Lung (tissue), 12 donors: Measurements from ENCODE around the gene NRG3. TPM values are rescaled to one million over a fixed set of nuclear protein-coding genes. Genes with fewer than 3 reads are reported as not detected.

Source experiments
- ATAC-seq: fragments of 200-7000 bp; cut with Tn5 transposase; one replicate; pipeline ENCODE4 v1.9.1; 2020; ENCODE audit warnings: moderate number of reproducible peaks; ENCODE audit not compliant: insufficient read depth, low FRiP score
- DNase-seq, 3 donors: peaks; one replicate each; pipeline ENCODE4 v3.0.0-alpha.2; 2013 to 2017
- H3K27ac ChIP-seq, 2 donors: one replicate each; pipeline ENCODE4 v1.5.1; 2013; ENCODE audit warnings: mild to moderate bottlenecking in 2 of 2, moderate library complexity in 2 of 2, control low read depth in 1 of 2, inconsistent platforms in 1 of 2, low read depth in 1 of 2, low read length in 1 of 2
- H3K27me3 ChIP-seq, 3 donors: one replicate each; pipeline ENCODE4 v1.5.1; 2013; ENCODE audit warnings: low read length in 2 of 3; ENCODE audit not compliant: control insufficient read depth in 3 of 3, insufficient read depth in 3 of 3
- H3K36me3 ChIP-seq, 4 donors: one replicate each; pipeline ENCODE4 v1.5.1; 2013; ENCODE audit warnings: low read length in 4 of 4, mild to moderate bottlenecking in 1 of 4, moderate library complexity in 1 of 4; ENCODE audit not compliant: control insufficient read depth in 4 of 4, insufficient read depth in 4 of 4
- H3K4me1 ChIP-seq, 5 donors: one replicate each; pipeline ENCODE4 v1.5.1; 2013; ENCODE audit warnings: low read length in 5 of 5, mild to moderate bottlenecking in 2 of 5, moderate library complexity in 1 of 5; ENCODE audit not compliant: control insufficient read depth in 5 of 5, insufficient read depth in 5 of 5
- H3K4me3 ChIP-seq: one replicate; pipeline ENCODE4 v1.5.1; 2013; ENCODE audit warnings: mild to moderate bottlenecking, control low read depth, moderate library complexity
- H3K9ac ChIP-seq, 2 donors: one replicate each; pipeline ENCODE4 v1.5.1; 2013; ENCODE audit warnings: low read length in 2 of 2, control low read depth in 1 of 2; ENCODE audit not compliant: insufficient read depth in 1 of 2
- H3K9me3 ChIP-seq, 4 donors: one replicate each; pipeline ENCODE4 v1.5.1; 2013; ENCODE audit warnings: low read length in 3 of 4, mild to moderate bottlenecking in 1 of 4, moderate library complexity in 1 of 4; ENCODE audit not compliant: control insufficient read depth in 4 of 4, insufficient read depth in 3 of 4
- WGBS, 2 donors: extraction: QIAGEN DNeasy Blood & Tissue Kit; methylation state at CpG; one replicate each; pipeline ENCODE4 v1.1.7; 2013; 5-methylcytosine and 5-hydroxymethylcytosine counted together
- polyA plus RNA-seq, 2 donors: library from polyadenylated mRNA; stranded (reverse); fragments of 200-250 nt; gene quantifications; one replicate each; pipeline ENCODE4 v1.2.1, GENCODE V29; 2013
- total RNA-seq, 2 donors: library from RNA; depleted of rRNA in 1 of 2; stranded (reverse); fragments of >200 nt in 1 of 2; gene quantifications; one replicate each; pipeline ENCODE4 v1.2.1, GENCODE V29; 2014 to 2021
- TF ChIP-seq, protein P1 (sequence below): IDR thresholded peaks from 2 replicates; pipeline ENCODE4 v1.5.1; 2012; ENCODE audit warnings: mild to moderate bottlenecking; ENCODE audit errors: control extremely low read depth, extremely low read depth
- donor health status: control.
- donor health status: control.
- donor health status: Bipolar disorder and iron deficiency.
- donor health status: healthy.
- donor health status: DM: yes; HTN: yes; CAD: no.

NRG3 gene
- total and polyA plus RNA-seq, 4 donors = 0.49 to 2.0 (median 0.84) TPM

DNA sequence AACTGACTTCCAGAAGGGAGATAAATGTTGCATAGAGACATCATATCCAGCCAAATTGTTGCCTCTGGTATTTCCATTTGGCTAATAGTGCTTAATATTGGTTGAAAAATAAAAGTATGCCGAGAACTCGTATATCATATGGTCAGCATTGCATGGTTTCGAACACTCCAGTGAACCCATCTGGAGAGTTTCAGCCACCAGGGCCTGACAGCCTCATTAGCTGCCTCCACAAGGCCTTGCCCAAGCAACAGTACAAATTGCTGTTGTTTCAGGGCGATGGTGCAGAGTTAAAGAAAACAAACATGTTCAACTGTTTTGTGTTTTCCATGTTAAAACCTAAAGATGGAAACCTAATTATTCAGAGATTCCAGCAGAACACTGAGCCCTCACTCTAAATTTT is 28.5 kb downstream of the NRG3 start:
- H3K9me3 ChIP-seq = peaks cover 0 to 3% (median 0%) of the 10 kb centered on the region in 4 donors
- DNase-seq (no peak), ATAC-seq (no peak)
- no peaks in the 10 kb centered on the region for H3K27me3 ChIP-seq
- H3K4me3 ChIP-seq = no peak overlapping the region
- TF ChIP-seq, protein P1, sequence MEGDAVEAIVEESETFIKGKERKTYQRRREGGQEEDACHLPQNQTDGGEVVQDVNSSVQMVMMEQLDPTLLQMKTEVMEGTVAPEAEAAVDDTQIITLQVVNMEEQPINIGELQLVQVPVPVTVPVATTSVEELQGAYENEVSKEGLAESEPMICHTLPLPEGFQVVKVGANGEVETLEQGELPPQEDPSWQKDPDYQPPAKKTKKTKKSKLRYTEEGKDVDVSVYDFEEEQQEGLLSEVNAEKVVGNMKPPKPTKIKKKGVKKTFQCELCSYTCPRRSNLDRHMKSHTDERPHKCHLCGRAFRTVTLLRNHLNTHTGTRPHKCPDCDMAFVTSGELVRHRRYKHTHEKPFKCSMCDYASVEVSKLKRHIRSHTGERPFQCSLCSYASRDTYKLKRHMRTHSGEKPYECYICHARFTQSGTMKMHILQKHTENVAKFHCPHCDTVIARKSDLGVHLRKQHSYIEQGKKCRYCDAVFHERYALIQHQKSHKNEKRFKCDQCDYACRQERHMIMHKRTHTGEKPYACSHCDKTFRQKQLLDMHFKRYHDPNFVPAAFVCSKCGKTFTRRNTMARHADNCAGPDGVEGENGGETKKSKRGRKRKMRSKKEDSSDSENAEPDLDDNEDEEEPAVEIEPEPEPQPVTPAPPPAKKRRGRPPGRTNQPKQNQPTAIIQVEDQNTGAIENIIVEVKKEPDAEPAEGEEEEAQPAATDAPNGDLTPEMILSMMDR = no peak
- no peaks in the 10 kb centered on the region for H3K36me3 ChIP-seq
- 85 to 87% methylated on average over 4 of the region's 4 CpGs for WGBS, 2 donors
- H3K27ac ChIP-seq = no peak overlapping the region
- H3K9ac ChIP-seq = no peak overlapping the region
- H3K4me1 ChIP-seq = no peaks in the 10 kb centered on the region

DNA sequence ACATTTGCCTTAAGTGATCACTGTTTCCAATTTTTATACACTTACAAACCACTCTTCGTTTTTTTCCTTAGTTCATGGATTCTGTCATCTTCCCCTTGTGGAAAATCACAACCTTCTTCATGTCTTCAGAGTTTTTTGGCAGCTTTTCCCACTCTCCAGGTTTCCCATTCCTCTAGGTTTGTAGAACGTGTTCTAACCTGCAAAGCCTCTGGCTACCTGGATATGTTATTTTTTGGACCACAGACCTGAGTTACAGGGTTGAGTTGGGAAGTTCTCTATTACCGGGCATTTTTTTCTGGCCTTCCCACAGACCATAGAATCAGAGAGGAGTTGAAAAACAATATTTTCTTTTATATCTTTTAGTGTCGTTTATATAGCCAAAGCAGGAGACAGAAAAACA is 30.2 kb downstream of the NRG3 start:
- WGBS, 2 donors = 88% methylated on average over 4 of the region's 4 CpGs
- H3K27me3 ChIP-seq = no peaks in the 10 kb centered on the region
- no peak for ATAC-seq

DNA sequence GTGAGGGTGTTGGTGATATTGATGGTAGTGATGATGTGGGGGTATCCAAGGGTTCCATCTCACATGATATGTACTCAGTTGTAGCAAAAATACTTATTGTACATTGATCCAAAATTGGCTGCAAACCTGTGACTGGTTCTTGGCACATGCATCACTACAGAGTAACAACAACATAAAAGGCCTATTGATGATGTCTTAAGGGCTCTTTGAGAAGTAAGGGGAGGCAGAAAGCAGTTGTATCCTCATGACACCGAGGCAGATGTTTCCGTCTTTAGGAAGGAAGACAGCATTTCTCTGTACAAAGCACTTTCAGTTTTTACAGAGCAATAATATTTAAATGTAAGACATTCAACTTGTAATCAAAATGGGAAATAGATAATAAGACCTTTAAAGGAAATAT is 34.5 kb downstream of the NRG3 start:
- ATAC-seq (no peak), DNase-seq (no peak)
- H3K4me3 ChIP-seq = no peak overlapping the region
- H3K9ac ChIP-seq = no peak overlapping the region
- H3K4me1 ChIP-seq = no peaks in the 10 kb centered on the region
- no peaks in the 10 kb centered on the region for H3K36me3 ChIP-seq
- H3K27me3 ChIP-seq = no peaks in the 10 kb centered on the region
- 85 to 96% methylated on average over 2 of the region's 2 CpGs for WGBS, 2 donors
- H3K9me3 ChIP-seq = peaks cover 0 to 1% (median 0%) of the 10 kb centered on the region in 4 donors
- TF ChIP-seq, protein P1 = no peak
- no peak overlapping the region for H3K27ac ChIP-seq

More for the DNA sequence above, 30.2 kb downstream of the NRG3 start:
- H3K36me3 ChIP-seq = no peaks in the 10 kb centered on the region
- TF ChIP-seq, protein P1 = no peak
- no peak overlapping the region for H3K9ac ChIP-seq
- no peak overlapping the region for H3K4me3 ChIP-seq
- H3K27ac ChIP-seq = no peak overlapping the region
- H3K9me3 ChIP-seq = peaks cover 0 to 3% (median 0%) of the 10 kb centered on the region in 4 donors
- no peak for DNase-seq
- no peaks in the 10 kb centered on the region for H3K4me1 ChIP-seq

DNA sequence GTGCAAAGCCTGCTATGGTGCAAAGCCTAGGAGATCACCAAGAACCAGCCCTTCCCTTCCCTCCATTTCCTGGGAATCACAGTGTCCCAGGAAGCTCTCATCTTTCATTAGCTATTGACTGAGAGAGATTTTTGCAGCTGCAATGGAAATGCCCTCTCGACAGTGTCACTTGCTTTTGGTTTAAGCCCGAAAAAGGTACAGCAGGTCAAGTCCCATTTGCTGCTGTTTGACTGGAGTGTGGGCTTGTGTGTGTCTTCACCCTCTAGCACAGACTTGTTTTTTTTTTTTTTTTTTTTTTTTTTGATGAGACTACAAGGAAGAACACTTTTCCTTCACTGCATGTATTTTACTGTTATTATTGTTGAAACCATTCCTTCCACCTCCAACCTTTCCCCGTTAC is 36.3 kb downstream of the NRG3 start:
- TF ChIP-seq, protein P1 = no peak
- 85 to 99% methylated on average over 3 of the region's 3 CpGs for WGBS, 2 donors
- Histone ChIP-seq H3K36me3 (no peaks in the 10 kb centered on the region), H3K4me3 (no peak overlapping the region), H3K27me3 (no peaks in the 10 kb centered on the region), H3K9ac (no peak overlapping the region), H3K9me3 (peaks cover 0 to under 1% (median 0%) of the 10 kb centered on the region in 4 donors), H3K4me1 (no peaks in the 10 kb centered on the region), H3K27ac (no peak overlapping the region)
- ATAC-seq (no peak), DNase-seq (no peak)
